Amygdala (tissue), 56 donors: Measurements from ENCODE around the gene TMEM203.

ENCODE experiments used
- DNase-seq, 56 donors: peaks; one replicate each; lab custom pipeline; 2025; lab: John Stamatoyannopoulos, UW

Gene TMEM203

DNA sequence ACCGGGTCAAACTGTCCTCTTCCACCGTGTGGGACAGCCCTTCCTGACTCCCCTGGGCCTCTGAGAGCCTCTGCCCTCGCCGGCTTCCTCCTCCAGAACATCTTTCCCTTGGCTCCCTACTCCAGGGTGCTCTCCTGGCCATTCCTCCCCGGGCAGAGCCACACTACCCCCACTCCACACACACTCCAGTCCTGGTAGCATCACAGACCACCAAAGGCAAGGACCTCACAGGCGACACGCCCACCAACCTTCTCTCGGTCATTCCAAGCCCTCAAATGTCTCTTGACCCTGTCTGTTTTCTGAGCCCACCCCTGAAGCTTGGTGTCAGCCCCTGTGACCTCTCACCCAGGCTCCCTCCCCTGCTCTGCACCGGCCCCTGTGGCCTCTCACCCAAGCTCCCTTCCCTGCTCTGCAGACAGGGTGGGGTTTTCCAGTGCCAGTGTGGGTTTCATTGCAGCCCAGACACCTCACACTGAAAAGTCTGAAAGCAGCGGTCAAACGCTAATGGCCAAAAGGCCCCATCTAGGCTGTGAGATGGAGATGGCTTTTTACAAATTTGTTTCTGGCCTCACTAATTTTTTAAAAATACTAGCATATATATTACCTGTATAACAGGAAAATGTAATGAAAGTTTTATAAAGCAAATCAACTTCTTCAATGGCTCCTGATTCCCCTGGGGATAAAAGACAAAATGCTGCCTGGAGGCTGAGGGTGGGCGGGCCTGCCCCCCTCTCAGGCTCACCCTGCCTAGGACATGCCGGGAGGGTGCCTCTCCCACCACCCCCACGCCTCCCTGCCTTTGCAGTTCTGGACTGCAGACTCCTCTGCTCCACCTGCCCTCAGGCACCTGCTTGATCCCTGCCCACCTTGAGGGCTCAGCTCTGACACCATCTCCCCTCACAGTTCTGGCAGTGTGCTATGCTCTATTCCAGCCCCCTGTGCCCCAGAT is 46.1 kb downstream of the TMEM203 start:
- DNase-seq: no peak

DNA sequence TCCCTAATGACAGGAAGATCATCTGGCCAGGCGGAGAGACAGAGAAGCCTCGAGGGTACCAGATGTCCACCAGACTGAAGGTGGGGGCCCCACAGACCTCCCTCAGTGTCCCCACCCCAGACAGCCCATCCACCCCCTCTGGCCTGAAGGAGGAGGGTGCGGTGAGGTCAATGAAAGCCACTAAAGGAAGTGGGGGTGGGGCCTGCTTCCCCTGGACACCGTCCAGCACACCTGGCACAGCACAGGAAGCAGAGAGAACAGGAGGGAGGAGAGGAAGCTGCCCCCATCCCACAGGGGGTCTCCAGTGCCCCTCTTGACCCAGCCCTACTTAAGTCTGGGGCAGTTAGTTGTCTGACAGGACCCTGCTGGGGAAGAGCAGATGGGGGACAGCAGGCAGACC is 46.8 kb downstream of the TMEM203 start:
- DNase-seq: no peak

DNA sequence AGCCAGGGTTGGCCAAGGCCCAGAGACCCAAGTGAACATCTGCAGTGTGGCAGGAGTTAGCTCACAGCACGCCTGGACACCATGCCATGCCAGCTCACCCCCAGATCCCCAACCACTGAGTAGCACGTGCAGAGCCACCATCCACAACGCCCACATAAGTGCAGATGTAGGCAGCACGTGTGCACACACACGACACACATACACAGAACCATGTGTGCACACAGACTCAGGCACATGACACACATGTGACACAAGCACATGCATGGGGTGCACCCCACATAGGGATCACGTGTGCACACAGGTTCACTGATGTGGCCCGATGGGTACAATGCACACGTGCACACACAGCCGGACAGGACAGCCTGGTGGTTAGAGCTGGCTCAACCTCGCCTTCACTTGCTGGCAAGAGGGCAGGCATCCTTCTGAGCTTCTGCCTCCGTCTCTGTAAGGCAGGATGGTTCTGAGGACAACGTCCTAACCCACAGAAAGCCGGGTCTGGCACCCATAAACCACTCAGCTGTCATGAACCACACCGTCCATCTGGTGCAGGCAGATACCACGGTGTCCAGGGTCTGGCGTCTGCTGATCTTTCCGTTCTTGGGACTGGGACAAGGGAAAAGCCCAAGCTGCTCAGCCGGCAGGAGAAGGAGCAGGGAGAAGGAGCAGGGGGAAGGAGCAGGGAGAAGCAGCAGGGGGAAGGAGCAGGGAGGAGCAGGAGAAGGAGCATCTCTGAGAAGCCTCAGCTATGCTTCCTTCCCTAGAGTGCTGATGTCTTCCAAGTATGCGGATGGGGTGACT is 47.6 kb downstream of the TMEM203 start:
- no peak for DNase-seq

DNA sequence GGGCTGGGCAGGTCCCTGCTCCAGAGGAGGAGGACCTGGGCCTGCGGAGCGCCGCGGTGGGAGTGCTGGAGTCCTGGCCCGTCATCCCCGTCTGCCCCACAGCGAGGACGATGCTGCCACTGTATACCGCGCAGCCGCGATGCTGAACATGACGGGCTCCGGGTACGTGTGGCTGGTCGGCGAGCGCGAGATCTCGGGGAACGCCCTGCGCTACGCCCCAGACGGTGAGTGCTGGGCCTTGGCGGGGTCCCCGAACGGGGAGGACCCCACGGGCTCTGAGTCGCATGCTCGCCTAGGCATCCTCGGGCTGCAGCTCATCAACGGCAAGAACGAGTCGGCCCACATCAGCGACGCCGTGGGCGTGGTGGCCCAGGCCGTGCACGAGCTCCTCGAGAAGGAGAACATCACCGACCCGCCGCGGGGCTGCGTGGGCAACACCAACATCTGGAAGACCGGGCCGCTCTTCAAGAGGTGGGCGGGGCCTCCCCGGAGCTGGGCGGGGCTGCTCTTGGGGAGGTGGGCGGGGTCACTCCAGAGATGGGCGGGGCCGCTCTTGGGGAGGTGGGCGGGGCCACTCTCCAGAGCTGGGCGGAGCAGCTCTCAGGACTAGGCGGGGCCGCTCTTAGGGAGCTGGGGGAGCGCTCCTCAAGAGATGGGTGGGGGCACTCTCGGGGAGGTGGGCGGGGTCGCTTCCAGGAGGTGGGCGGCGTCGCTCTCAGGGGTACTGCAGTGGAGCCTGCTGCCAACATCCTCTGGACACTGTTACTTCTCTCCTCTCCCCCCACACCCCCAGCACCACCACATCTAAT is 48.7 kb downstream of the TMEM203 start:
- peak in 9 of 56 donors; percentile 21 to 64 (median 32) for DNase-seq
